Gastrocnemius medialis (tissue), 4 donors: ENCODE results near the gene DCST1.

Experiments used
- POLR2A ChIP-seq, 2 donors: fragments of 450-650 bp; IDR thresholded peaks; one replicate each; pipeline ENCODE4 v1.6.1; 2017; ENCODE audit warnings: antibody characterized with exemption in 2 of 2, mild to moderate bottlenecking in 2 of 2, moderate library complexity in 2 of 2
- TF ChIP-seq, protein P1 (sequence below), 5 experiments: fragments of 450-650 bp in 3 of 5; fragments of 200-600 bp in 2 of 5; sonication (generic) in 2 of 5; IDR thresholded peaks in 4 of 5; conservative IDR thresholded peaks in 1 of 5; 1 replicate in 4 of 5; 2 replicates in 1 of 5; pipeline ENCODE4 v1.5.1; 2016 to 2019; ENCODE audit warnings: antibody characterized with exemption in 5 of 5, mild to moderate bottlenecking in 3 of 5, moderate library complexity in 3 of 5

GRCh38 chr1:155084722-155085503 lies 51.3 kb downstream of the DCST1 start:
- TF ChIP-seq, protein P1, sequence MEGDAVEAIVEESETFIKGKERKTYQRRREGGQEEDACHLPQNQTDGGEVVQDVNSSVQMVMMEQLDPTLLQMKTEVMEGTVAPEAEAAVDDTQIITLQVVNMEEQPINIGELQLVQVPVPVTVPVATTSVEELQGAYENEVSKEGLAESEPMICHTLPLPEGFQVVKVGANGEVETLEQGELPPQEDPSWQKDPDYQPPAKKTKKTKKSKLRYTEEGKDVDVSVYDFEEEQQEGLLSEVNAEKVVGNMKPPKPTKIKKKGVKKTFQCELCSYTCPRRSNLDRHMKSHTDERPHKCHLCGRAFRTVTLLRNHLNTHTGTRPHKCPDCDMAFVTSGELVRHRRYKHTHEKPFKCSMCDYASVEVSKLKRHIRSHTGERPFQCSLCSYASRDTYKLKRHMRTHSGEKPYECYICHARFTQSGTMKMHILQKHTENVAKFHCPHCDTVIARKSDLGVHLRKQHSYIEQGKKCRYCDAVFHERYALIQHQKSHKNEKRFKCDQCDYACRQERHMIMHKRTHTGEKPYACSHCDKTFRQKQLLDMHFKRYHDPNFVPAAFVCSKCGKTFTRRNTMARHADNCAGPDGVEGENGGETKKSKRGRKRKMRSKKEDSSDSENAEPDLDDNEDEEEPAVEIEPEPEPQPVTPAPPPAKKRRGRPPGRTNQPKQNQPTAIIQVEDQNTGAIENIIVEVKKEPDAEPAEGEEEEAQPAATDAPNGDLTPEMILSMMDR (IDR thresholded peaks at IDR 0.05 in 4 of 5, conservative IDR thresholded peaks at IDR 0.05 in 1 of 5): peak; percentile 90 to 97 (median 95)
- TF ChIP-seq POLR2A (IDR thresholded peaks at IDR 0.05): peak; percentile 50 to 87
